ENCODE data around the gene SPRY4. TPM values are rescaled to one million over a fixed set of nuclear protein-coding genes. Genes with fewer than 3 reads are reported as not detected.
A peak's percentile ranks its signal among the peaks of the same experiment; 100 is the strongest.
"Not testable (repeated sequence)": the region's sequence is repeated elsewhere in the genome, so short reads cannot be mapped to it uniquely, and the experiment has no call there.

Gene SPRY4, protein sequence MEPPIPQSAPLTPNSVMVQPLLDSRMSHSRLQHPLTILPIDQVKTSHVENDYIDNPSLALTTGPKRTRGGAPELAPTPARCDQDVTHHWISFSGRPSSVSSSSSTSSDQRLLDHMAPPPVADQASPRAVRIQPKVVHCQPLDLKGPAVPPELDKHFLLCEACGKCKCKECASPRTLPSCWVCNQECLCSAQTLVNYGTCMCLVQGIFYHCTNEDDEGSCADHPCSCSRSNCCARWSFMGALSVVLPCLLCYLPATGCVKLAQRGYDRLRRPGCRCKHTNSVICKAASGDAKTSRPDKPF
- 59.3 TPM for total RNA-seq

DNA sequence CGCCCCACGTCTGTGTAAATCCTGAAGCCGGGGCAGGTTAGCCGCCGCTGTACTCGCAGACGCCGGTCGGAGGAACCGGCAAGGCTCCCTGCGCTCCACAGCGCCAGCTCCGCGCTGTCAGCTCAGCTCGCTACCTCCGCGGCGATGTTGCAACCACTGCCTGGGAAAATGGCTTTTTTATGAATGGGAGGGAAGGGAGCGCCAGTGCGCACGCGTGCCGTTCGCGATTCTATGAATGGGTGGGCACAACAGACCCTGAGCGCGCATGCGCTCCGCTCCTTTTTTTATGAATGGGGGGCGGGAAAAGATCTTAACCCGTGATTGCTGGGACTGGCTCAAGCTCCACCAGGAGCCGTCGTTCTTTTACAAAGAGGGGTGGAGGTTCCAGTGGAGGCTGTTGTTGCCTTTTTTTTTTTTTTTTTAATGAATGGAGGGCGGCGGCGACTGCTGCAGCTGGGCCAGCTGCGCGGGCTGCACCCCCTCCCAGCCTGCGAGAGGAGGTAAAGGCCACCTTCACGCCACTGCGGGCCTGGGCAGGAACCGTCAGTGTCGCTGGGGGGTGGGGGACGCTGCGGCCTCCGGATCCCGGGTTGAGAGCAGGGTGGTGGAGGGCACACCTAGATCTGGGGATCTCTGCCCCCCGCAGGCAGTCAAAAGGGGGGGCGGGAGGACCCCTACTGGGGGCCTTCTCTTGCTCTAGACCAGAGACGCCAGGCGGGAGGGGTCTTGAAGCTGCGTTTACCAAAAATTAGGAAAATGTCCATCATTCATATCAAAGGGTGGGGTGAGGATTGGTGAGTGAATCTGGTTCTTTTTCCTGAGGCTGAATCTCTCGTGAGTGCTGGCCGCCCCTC lies at the start of gene SPRY4:
Gene SPRY4, minus strand, starts transcription at position 151 of the 854 bp plus-strand sequence. CDS start 9,913 bp downstream, outside the sequence.
- intact Hi-C loops (cut with DNase I): no loop called here

DNA sequence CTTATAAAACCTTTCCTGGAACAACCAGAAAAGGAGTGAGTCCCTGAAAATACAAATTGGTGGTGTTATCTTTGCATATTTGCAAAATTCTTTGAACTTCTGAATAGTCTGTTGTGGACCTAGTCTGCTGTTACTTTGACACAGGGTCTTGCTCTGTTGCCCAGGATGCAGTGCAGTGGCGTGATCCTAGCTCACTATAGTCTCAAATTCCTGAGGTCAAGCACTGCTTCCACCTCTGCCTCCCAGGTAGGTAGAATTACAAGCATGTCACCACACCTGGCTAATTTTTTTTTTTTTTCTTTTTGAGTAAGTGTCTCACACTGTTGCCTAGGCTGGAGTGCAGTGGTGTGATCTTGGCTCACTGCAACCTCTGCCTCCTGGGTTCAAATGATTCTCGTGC lies 43.7 kb upstream of the SPRY4 start:
- ATAC-seq: no peak
- intact Hi-C loops (cut with DNase I): no loop called here
- peak; percentile 17 for DNase-seq (ENCODE audit: low spot score)

More for the DNA sequence above, at the start of gene SPRY4:
- peak; percentile 97 for DNase-seq (ENCODE audit: low spot score)
- peak; percentile 89 for ATAC-seq

DNA sequence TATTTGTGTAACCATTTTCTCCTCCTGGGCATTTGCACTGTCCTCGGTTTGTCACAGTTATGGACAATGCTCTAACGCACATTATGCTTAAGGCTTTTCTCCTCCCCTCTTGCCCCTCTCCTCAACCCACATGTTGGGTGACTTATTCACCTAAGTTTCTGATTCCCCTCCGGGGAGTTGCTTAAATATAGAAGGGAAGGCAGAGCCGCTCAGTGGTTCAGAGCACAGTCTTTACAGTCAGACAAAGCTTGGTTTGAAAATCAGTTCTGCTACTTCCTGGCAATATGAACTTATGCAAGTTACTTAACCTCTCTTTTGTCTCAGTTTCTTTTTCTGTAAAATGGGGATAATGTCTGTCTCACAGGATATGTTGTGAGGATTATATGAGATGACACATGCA lies 41.2 kb upstream of the SPRY4 start:
- DNase-seq (ENCODE audit: low spot score): peak; percentile 0
- intact Hi-C loops (cut with DNase I): no loop called here
- ATAC-seq: no peak

DNA sequence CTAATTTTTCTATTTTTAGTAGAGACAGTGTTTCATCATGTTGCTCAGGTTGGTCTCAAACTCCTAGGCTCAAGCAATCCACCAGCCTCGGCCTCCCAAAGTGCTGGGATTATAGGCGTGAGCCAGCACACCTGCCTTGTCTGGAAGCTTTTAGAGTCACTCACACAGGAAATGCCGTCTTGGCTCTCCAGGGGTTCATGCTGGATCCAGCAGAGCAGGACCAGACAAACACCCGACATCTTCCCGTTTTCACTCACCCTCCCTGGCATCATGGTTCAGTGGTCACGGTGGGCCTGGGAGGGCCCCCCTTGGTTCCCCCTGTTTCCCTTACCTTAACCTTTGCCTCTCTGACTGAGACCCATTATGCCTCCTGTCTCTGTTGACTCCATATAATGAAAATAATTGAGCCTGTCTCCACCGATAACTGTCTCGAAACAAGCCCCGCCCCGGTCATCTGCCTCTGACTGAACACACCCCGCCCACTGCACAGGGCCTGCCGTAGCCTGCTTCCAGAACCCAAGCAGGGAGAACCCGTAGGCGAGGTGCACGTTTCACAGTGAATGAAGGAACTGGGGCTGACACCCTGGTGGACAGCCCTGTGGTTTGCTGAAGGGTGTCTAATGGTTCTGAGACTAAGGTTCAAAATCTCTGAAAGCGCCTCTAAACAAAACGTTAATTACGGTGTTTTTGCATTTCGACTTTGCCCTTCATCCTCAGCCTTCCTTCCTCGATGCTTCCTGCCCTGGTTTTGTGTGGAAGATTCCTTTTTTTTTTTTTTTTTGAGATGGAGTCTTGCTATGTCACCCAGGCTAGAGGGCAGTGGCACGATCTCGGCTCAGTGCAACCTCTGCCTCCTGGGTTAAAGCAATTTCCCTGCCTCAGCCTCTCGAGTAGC lies 39.7 kb upstream of the SPRY4 start:
- ATAC-seq: peak; percentile 81
- intact Hi-C loops (cut with DNase I): no loop called here
- peak; percentile 83 for DNase-seq (ENCODE audit: low spot score)

DNA sequence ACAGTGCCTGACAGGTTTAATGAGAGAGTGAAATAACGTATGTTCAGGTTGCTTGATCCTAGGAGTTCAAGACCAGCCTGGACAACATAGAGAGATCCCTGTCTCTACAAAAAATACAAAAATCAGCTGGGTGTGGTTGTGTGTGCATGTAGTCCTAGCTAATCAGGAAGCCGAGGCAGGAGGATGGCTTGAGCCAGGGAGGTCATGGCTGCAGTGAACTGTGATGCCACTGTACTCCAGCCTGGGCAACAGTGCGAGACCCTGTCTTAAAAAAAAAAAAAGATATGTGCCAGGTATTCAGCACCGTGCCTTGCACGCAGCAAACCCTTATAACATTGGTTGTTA lies 38.8 kb upstream of the SPRY4 start:
- no peak for ATAC-seq
- DNase-seq (ENCODE audit: low spot score): peak; percentile 18
- intact Hi-C loops (cut with DNase I): no loop called here

DNA sequence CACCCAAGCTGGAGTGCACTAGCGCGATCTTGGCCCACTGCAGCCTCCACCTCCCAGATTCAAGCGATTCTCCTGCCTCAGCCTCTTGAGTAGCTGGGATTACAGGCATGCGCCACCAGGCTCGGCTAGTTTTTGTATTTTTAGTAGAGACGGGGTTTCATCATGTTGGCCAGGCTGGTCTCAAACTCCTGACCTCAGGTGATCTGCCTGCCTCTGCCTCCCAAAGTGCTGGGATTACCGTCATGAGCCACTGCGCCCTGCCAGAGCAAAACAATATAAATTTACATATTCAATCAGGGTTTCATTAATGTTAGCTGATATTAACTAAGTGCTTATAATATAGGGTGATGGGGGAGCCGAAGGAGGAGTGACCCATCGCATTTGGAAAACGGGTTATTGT lies 37.4 kb upstream of the SPRY4 start:
- not testable (repeated sequence) for ATAC-seq
- DNase-seq (ENCODE audit: low spot score): peak; percentile 22
- intact Hi-C loops (cut with DNase I): loop anchor here (1.0 kb wide), 1 partner anchor 17 kb away; no protein-coding TSS in a partner anchor

DNA sequence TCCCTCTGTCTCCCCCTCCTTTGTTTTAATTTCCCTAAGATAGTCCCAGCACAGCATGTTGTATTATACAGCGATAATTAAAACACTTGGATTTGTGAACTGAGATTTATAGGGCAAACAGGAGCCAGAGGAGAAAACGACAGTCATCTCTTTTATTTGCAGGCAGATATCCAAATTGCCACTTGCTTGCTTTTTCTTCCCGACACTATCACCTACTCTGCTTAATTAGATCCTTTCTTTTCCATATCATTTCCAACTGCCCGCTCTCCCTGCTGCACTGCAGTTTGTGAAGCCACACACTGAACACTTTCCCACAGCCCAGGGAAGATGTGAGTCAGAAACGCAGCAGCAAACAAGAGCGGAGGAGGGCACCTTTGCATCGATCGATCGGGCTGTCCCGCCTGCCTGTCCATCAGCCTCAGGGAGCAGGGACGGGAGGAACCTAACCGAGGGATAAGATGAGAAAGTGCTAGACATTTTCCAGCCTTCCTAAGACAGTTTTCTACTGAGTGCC lies 35.8 kb upstream of the SPRY4 start:
- intact Hi-C loops (cut with DNase I): no loop called here
- peak; percentile 40 for DNase-seq (ENCODE audit: low spot score)
- ATAC-seq: no peak

DNA sequence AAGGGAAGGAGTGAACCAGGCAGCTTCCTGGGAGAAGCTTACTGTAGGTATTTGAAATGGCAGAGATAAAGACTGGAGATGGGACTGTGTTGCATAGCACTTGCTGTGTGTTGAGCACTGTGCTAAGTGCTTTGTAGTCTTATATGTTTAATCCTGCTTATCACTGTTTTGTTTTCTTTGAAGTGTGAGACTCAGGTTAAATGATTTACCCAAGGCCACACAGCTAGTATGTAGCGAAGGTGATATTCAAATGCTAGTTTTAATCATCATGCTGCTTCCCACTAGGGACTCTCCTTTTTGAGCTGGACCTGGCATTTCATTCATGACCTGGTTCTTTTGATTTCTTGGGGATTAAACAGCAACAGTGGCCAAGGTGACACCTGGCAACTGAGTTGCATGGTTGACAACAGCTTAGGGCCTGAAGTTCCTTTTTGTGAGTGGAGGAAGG lies 35.3 kb upstream of the SPRY4 start:
- DNase-seq (ENCODE audit: low spot score): peak; percentile 7
- intact Hi-C loops (cut with DNase I): no loop called here
- no peak for ATAC-seq

DNA sequence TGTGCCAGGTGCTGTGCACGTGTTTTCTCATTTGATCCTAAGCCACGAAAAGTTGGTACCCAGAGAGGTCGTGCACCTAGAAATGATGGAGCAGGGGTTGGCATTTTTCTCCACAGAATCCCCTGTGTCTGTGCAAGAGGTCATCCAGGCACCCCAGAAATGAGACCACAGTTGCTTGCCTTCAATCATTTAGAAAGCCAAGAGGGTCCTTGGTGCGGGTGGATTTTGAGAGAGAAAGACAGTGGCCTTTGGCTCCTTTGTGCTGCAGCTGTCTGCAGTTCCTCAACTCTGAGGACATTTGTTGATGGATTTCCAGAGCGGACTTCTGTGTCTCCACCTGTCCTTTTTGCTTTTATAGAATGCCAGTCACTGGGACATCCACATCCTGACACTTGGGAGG lies 33.8 kb upstream of the SPRY4 start:
- intact Hi-C loops (cut with DNase I): no loop called here
- peak; percentile 6 for DNase-seq (ENCODE audit: low spot score)
- no peak for ATAC-seq

DNA sequence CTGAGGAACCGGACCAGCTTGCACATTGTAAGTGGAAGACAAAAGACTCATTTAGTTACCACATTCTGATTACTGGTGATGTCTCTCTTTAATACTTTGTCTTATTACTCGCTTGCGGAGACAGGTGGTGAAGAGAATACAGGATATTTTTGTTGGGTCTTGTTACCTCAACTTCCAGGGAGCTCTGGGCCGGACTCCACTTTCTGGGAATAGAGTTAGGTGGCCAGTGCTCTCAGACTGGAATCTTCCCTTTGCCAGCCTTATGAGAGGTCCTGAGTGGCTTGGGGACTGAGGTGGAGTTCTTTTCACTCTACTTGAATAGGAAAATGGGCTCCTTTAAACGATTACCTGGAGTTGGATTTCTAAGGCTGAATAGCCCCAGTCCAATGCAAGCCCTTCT lies 33.3 kb upstream of the SPRY4 start:
- peak; percentile 40 for DNase-seq (ENCODE audit: low spot score)

DNA sequence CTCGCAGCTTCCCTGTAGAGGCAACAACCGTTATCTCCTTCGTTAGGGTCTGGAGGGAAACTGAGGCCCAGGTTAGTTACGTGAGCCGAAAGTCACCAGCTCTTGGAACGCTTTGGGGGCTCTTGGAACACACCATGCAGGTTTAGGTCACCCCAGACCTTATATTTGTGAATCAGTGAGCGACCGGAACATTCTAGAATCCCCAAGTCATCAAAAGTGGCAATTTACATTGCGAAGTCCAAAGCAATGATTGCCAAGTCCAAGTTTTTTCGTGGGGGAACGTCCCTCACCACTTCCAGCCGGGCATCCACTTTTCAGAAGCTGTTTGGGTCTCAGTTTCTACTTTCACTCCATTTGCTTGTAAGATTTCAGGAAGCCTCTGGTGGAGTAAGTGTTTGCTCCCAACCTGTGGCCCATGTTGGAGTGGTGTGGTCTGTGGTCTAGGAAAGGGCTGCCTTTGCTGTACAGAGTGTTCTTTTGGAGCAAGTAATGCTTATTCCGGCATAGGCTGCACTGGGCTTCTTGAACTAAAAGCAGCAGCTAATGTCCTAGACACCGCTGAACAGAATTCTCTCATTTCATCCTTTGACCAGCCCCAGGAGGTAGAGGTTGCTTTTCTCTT lies 32.8 kb upstream of the SPRY4 start:
- intact Hi-C loops (cut with DNase I): no loop called here
- peak; percentile 8 for ATAC-seq

More for the DNA sequence above, 33.3 kb upstream of the SPRY4 start:
- intact Hi-C loops (cut with DNase I): no loop called here
- ATAC-seq: no peak

DNA sequence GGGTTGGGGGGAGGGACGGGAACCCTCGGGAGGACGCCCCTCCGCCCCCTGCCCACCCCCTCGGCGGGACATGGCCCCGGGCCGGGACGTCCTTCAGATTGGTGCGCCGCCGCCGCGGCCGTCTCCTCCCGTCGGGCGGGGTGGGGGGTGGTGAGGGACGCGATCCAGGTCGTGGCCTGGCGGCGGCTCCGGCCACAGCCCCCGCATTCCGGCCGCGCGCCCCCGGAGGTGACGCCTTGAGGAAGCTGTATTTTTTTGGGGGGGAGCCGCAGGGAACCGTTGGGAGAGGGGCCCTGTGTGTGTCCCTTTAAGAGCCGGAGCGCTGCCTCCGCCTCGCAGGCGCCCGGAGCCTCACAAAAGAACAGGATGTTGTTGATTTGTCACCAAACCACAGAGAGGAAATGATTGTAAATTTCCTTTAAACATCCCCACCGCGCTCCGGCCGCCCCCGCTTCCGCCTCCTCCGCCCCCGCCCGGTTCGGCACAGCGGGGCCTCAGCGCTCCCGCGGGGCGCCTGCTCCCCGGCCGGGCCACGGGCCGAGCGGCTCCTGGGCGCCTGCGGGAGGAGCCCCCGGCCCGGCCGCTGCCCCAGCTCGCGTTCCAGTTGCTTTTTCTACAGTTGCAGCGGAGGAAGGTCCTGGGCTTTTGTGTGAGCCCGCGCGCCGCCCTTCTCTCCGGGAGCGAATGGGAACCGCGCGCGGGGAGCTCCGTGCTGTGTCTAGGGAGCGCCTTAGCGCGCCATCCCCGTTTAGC lies 32.1 kb upstream of the SPRY4 start:
- intact Hi-C loops (cut with DNase I): no loop called here
- DNase-seq (ENCODE audit: low spot score) (peak; percentile 89), ATAC-seq (peak; percentile 87)

More for the DNA sequence above, 32.8 kb upstream of the SPRY4 start:
- DNase-seq (ENCODE audit: low spot score): peak; percentile 46

DNA sequence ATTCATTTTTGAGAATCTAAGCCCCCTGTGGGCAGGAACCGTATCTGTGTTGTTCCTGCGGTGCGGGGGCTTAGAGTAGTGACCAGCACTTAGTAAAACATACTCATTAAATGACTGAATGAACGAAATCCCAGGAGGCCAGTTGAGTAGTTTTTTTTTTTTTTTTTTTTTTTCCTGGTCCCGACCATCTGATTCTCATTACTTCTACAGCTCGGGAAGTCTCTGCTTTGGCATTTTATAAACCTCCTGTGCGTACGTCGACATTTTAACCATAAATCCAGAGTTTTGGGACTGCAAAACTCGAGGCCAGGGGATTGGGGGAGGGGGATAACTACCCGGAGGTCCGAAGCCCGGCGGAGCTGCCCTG lies 31.5 kb upstream of the SPRY4 start:
- ATAC-seq (no peak), DNase-seq (ENCODE audit: low spot score) (peak; percentile 42)
- intact Hi-C loops (cut with DNase I): no loop called here

DNA sequence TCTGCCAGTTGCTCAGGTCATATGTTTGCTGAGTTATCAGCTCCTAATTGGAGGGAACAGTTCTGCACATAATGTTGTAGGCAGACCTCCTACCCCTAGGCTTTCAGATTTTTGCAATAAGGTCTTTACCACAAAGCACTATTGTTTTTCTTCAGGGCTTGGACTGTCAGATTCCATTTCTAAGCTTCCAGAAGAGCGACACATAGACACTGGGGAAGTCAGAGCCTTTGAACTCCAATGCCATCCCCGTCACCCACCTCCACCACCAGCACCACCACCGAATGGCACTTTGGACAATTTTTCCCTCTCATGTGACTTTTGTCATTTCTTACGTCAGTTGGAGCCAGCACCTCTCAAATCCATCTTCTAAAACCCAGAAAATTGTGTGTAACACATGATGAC lies 28.3 kb upstream of the SPRY4 start:
- ATAC-seq (no peak), DNase-seq (ENCODE audit: low spot score) (peak; percentile 22)
- intact Hi-C loops (cut with DNase I): no loop called here

DNA sequence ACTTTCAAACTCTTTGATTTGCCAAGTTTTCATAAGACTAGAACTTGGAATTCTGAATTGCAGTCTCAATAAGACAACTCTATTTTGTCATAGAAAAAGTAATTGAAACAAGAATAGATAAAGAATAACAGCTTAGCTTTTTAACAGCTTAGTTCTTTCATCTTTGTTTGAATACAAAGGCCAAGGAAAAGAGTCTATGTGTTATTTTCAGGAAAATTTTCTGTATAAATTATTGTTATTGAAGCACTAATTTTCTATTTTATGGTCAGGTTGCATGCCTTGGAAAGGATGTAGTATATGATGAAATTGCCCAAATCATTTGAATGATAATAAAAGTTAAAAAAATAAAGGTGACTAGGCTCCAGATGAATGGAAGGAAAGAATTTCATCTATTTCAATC lies 25.2 kb upstream of the SPRY4 start:
- no peak for DNase-seq (ENCODE audit: low spot score)
- no peak for ATAC-seq
- intact Hi-C loops (cut with DNase I): no loop called here

DNA sequence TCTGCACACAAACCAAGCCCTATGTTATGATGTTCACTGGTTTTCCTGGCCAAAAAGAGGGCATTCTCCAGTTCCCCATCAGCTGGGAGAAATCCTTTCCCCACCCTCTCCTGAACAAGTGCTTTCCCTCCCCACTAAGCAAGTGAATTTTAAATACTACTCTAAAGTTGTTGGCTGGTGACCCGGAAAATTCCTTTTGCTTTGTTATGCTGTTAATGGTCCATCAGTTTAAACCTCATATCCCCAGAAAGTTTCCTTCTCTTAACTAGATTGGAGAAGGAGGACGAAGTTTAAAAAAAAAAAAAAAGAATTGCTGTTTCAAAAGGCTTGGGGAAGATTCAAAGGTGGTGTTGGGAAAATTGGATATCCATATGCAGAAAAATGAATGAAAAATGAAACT lies 21.9 kb upstream of the SPRY4 start:
- intact Hi-C loops (cut with DNase I): no loop called here
- DNase-seq (ENCODE audit: low spot score) (no peak), ATAC-seq (no peak)

DNA sequence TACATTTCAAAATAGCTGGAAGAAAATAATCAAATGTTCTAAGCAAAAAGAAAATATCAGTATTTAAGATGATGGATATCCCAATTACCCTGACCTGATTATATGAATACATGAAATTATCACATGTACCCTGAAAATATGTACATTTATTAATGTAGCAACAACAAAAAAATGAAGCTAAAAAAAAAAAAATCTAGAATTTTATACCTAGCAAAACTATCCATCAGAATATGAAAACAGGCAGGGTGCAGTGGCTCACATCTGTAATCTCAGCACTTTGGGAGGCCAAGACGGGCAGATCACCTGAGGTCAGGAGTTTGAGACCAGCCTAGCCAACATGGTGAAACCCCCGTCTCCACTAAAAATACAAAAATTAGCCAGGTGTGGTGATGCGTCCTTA lies 20.1 kb upstream of the SPRY4 start:
- DNase-seq (ENCODE audit: low spot score); ATAC-seq; intact Hi-C loops (cut with DNase I): not testable (repeated sequence)

DNA sequence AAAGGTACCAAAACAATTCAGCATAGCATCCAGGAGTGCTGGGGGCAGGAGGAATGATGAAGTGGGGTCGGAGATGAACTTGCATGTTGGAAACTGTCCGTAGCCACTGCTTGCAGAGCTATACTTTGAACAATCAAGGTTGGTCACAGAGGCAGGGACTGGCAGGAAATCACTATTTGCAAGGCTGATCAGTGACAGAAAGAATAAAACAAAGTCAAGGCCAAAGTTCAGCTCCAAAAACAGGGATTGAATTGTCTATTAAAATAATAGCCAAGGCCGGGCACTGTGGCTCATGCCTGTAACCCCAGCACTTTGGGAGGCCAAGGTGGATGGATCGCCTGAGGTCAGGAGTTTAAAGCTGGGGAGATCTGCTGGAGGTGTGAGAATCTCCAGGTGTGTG lies 18.7 kb upstream of the SPRY4 start:
- no peak for ATAC-seq
- intact Hi-C loops (cut with DNase I): no loop called here
- no peak for DNase-seq (ENCODE audit: low spot score)
